SK-N-MC (cell line): ENCODE data around the gene RIT1.
"Not testable (repeated sequence)": the region's sequence is repeated elsewhere in the genome, so short reads cannot be mapped to it uniquely, and the experiment has no call there.

Source experiments
- EZH2 ChIP-seq: fragments of 200-600 bp; sonication (generic); IDR thresholded peaks from one replicate; pipeline ENCODE4 v1.6.1; 2017; ENCODE audit warnings: antibody characterized with exemption
- FOXP2 ChIP-seq: optimal IDR thresholded peaks from 2 replicates; pipeline ENCODE3; 2011; ENCODE audit warnings: mild to moderate bottlenecking, moderate library complexity; ENCODE audit not compliant: insufficient read depth; ENCODE audit errors: extremely low read length, control extremely low read depth
- POLR2AphosphoS5 ChIP-seq: IDR thresholded peaks from 2 replicates; pipeline ENCODE4 v1.6.1; 2012; ENCODE audit warnings: mild to moderate bottlenecking, low read depth, low read length, borderline replicate concordance

GRCh38 chr1:155930725-155931124 is 19.6 kb upstream of the RIT1 start:
- not testable (repeated sequence) for TF ChIP-seq EZH2, POLR2AphosphoS5, FOXP2
